IPS DF 4.7 (cell line): ENCODE data around the gene GLIPR1L2.

Experiments
- DNase-seq: peaks from one replicate; pipeline ENCODE4 v3.0.0-alpha.2; 2013; ENCODE audit warnings: low spot score; ENCODE audit errors: extremely low read depth

The GLIPR1L2 gene

GRCh38 chr12:75476071-75476470, 85.2 kb downstream of the GLIPR1L2 start:
- DNase-seq = no peak

- DNase-seq = no peak
Observed at GRCh38 chr12:75477137-75477536, 86.2 kb downstream of the GLIPR1L2 start.

DNA sequence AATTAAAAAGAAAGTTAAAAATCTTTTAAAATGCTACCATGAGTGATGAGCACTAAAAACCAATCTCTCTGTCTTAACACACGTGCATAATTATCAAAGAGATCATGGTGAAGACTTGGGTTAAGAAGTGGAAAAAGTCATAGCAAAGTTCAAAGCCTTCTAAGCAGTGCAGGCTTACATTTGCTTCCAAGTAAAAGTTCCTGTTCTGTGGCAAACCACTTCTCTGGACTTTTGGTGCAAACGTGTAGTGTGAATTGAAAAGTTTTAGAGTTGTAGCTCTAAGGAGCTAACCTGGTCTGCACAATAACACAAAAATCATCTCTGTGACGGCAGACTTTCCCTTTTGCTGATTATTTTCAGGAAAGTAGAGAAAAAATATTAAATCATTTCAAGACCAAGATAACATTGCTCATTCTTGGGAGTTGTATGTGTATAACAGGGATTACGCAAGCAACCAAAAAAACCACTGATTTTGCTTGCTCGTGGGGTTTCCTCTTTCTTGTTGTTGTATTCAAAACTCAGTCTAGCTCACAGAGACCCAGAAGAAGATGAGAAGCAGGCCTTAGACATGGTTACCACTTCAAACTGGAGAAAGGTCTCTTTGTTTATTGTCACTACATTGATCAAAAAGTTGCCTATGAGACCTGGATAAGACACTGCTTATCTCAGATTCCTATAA, 87.4 kb downstream of the GLIPR1L2 start:
- no peak for DNase-seq

GRCh38 chr12:75479963-75480461, 89.1 kb downstream of the GLIPR1L2 start:
- DNase-seq = no peak

GRCh38 chr12:75480469-75480949, 89.6 kb downstream of the GLIPR1L2 start, which contains the start of gene GLIPR1:
Gene GLIPR1, plus strand, starts transcription at chr12:75480755. Its CDS starts 126 bp downstream, at chr12:75480881.
- DNase-seq = no peak

- DNase-seq = no peak
Observed at GRCh38 chr12:75481013-75481705, 90.3 kb downstream of the GLIPR1L2 start.

DNA sequence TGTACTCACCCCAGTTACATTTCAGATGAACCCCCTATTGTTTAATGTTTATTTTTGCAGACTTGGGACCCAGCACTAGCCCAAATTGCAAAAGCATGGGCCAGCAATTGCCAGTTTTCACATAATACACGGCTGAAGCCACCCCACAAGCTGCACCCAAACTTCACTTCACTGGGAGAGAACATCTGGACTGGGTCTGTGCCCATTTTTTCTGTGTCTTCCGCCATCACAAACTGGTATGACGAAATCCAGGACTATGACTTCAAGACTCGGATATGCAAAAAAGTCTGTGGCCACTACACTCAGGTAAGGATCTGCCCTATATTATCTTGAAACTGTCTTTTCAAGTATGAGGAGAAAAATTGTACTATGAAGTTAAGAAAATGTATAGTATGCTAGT, 90.9 kb downstream of the GLIPR1L2 start:
- no peak for DNase-seq
